NCI-H524 treated with DMSO at 0.1 percent for 48 hours (cell line): ENCODE measurements around the gene SERGEF.

ENCODE experiments used
- DNase-seq: peaks from one replicate; lab custom pipeline; 2025; lab: John Stamatoyannopoulos, UW

The SERGEF gene

DNA sequence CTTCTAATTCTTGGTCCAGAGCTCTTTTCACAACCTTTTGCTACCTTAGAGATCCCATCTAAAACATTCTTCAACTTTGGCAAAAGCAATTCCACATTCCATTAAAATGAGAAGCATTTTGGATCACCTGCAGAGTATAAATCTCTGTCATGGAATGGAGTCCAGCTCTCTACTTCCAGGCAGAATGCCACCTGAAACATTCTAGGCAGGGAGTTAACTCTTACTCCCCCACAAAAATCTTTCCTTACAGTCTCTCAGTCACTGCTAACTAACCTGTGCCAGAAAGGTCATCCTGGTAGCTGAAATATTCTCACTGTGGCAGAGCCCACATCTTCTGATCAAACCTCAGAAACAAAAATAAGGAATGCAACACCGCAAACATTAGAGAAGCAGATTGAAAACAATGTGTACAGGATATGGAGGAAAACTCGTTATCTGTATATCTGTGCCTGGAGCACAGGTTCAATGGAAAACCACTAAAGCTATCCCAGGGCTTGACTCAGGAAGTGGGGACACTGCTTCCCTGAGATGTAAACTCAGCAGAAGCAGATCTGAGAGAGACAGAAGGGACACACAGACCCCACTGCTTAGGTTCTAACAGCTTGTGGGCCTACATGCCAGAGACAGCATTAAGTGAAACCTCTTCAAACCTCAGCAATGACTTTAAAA, 199.3 kb downstream of the SERGEF start:
- no peak for DNase-seq

- no peak for DNase-seq
Measured at GRCh38 chr11:17812865-17813187, 200.0 kb downstream of the SERGEF start.

DNA sequence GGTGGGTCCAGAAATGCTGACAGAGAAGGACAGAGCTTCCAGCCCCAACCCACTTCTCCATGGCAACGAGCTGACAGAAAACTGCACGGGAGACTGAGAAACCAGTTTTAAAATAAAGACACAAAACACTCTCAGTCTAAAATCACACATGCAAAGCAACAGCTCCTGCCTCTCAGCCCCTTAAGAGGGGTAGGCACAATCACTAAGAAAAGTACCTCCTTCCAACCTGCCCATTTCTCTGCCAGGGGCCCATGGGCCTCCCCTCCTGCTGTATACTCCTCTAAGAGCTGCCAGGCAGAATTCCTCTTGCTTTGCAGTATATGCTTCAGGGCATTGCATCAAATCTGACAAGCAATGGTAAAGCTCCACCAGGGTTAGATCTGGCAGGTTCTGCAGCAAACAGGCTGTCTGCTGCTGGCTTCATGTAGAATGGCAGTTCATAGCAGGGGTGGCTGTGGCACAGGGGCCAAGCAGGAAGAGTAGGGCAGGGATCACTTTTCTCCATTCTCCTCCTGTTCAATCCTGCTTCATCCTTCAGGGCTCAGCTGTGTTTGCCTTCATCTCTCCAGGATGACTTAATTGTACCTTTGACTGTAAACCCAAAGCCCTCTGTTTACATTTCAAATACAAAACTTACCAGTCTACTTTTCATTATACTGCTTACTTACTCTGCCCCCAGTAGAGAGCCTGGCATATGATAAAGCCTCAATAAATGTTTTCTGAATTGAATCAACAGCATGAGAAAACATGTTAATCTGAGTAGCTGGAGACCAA, 200.6 kb downstream of the SERGEF start:
- no peak for DNase-seq

DNA sequence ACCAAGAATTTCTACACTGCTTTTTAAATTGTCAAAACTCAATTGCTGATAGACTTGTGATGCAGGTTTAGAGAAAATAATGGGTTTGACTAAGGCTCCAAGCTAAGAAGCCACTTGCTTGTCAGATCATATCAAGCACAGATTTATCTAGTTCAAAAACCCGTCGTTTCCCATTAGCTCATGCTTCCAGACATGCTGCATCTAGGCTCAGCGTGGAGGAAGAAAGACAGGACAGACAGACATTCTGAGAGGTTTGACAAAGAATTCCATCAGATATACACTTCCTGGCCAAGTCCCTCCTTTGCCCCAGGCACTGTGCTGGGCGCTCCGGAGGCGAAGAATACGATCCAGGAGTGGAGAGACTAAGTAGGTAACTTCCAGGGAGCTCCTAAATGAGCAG, 201.5 kb downstream of the SERGEF start:
- DNase-seq = no peak

- no peak for DNase-seq
Measured at GRCh38 chr11:17810746-17811145, 202.1 kb downstream of the SERGEF start.

- DNase-seq = no peak
Measured at GRCh38 chr11:17810041-17810440, 202.8 kb downstream of the SERGEF start.

GRCh38 chr11:17807034-17807433, 205.8 kb downstream of the SERGEF start:
- DNase-seq = no peak

- no peak for DNase-seq
Measured at GRCh38 chr11:17805873-17806272, 207.0 kb downstream of the SERGEF start.

DNA sequence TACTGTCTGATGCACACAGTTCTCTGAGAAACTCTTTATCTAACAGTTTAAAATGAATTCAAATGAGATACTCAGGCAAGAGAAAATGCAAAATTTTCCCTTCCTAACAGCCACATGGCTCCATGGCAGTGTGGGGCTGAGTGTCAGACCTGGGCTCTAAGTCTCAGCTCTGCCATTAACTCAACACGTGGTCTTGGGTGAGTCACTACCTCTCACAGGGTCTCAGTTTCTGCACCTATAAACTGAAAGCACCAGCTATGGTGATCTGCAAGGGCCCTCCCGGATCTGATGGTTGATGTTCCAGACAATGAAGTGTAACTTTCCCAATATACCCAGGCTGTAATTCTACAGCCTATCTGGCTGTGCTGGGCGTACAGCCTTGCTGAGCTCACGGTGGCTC, 207.8 kb downstream of the SERGEF start:
- no peak for DNase-seq

GRCh38 chr11:17803754-17804334, 209.0 kb downstream of the SERGEF start:
- DNase-seq = no peak

DNA sequence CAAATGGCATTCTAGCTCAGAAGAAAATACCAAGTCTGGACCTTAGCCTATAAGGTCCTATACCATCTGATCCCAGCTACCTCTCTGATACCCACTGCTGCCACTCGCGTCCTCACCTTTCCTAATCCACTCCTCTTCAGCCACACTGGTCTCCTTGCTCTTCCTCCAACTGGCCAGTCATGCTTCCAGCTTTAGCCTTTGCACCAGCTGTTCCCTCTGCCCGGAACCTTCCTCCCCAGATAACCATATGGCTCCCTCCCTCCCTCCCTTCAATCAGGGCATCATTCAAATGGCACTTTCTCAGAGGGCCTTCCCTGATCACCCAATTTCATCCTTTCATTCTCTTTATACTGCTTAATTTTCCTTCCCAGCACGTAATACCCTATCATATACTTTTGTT, 210.4 kb downstream of the SERGEF start:
- DNase-seq = peak; percentile 69

DNA sequence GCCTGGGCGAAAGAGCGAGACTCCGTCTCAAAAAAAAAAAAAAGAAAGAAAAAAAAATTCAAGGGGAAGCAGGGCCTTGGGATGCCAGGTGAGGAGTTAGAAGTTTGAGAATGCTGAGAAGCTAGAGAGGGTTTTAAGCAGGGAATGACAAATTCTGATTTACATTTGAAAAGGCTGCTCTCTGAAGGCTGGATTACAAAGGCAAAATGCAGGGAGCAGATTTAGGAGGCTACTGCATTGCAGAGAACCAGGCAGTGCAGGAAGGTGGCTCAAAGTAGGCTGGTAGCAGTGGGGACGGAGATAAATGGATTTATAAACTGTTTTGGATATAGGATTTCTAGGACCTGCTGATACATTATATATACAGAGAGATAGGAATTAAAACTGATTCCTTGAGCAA, 211.7 kb downstream of the SERGEF start:
- no peak for DNase-seq

- DNase-seq = no peak
Measured at GRCh38 chr11:17799147-17799546, 213.7 kb downstream of the SERGEF start.

DNA sequence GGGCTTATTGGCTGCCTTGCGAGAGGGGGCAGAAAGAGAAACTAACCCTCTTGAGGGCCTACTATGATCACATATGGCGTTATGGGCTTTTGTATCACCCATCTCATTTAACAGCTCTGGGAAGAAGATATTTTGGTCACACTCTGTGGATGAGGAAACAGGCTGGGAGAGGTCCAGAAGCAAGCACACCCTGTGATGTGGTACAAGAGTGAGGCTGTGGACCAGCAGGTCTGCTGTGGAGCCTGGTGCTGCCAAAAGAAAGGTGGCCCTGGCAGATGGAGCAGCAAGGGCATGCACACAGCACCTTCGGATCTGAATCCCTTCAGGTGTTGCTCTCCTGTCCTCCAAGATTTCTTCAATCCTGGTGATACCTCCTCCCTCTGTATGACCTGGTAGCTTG, 214.1 kb downstream of the SERGEF start:
- no peak for DNase-seq

DNA sequence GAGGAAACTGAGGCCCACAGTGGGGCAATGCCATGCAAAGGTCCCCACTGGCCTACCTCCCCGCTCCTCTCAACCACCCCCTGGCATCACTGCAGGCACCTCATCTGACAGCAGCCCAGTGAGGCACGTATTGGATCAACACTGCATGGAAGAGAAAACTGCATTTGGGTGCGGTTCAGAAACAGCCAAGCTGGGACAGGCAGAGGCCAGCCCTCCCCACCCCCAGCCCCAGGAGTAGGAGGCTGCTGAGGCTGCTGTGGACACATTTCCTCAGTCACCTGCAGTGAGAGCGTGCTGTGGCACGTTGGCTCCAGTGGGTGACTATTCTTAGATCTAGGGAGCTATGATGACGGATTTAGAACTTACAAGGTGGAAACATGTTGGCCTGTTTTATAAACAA, 214.6 kb downstream of the SERGEF start:
- no peak for DNase-seq

- DNase-seq = no peak
Measured at GRCh38 chr11:17796154-17796553, 216.7 kb downstream of the SERGEF start.

- DNase-seq = no peak
Measured at GRCh38 chr11:17794981-17795380, 217.9 kb downstream of the SERGEF start.

DNA sequence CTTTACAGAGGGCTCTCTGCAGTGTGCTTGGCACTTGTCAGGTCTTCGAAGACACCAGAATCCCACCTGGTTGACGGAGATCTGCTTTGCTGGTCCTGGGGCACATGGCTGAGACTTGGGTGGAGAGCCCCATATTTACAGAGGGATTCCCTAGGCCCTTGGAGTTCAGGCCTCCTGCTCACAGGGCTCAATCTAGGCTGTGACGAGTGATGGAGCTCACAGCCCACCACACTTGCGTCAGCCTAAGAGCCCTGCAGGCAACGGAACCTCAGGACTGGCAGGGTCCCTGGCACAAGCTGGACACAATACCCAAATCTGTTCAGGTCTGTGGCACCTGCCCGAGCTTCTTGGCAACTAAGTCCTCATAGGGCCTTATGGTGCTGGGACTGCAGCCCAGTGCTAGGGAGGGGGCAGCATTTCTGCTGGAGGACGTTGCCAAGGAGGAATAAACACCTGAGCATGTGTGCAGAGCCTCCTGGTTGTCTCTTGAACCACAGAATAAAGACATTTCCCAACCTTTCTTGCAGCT, 219.1 kb downstream of the SERGEF start:
- DNase-seq = no peak

DNA sequence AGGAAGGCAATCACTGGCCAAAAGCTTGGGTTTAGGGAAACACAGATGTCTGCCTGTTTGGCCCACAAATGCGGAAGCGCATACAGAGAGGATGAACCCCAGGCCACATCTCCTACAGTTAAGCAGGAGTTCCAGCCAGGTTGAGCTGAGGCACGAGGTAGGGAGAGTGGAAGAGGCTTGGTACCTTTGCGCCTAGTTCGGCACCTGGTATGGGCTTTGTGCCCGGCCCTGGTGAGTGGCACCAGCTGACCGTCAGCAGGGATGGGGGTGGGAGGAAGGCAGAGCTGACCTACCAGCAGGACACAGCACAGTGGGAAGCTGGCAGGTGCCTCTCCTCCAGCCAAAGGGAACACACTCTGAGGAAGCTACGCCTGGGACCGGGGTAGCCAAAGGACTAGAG, 220.7 kb downstream of the SERGEF start:
- DNase-seq = no peak

DNA sequence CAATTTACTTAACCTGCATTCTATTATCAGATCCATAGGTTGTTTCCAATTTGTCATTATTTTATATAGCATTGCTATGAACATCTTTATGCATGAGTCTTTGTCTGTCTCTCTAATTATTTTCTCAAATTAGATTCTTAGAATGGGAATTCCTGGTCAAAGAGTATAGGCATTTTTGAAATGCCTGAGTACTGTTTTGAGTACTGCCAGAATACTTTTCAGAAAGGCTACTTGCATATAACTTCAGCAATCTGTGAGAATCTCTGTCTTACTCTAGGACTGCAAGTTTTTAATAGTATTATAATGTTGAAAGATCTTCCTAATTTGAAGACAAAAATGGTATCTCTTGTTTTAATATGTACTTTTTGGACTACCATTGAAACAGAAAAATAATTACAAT, 221.7 kb downstream of the SERGEF start:
- no peak for DNase-seq

DNA sequence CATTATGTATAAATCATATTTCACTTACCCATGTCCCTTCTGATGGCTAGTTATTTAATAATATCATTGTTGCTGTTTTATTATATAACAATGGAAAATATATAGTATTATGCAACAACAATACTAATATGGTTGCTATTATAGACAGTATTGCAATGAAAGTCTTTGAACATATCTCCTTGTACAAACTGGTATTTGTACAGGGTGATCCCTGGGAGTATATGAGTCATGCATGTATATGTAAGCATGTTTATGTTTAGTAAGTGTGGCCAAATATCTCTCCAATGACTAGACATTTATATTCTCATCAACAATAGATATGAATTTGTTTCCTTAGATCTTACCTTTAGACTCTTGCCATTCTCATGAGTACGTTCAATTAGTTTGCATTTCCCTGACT, 222.4 kb downstream of the SERGEF start:
- no peak for DNase-seq

- no peak for DNase-seq
Measured at GRCh38 chr11:17788084-17788483, 224.8 kb downstream of the SERGEF start.

- DNase-seq = no peak
Measured at GRCh38 chr11:17786824-17787525, 225.9 kb downstream of the SERGEF start.
